MCF 10A (cell line): ENCODE data around the gene AGMO. TPM values are rescaled to one million over a fixed set of nuclear protein-coding genes. Genes with fewer than 3 reads are reported as not detected.

ENCODE experiments used
- BruUV-seq: library from RNA; stranded (reverse); fragments of 400-500 nt; replicated peaks from 2 replicates; lab custom pipeline; 2021; lab: Mats Ljungman, UMichigan
- CTCF ChIA-PET: fragments of 300-600 bp; sonication (Branson Sonifier 250); formaldehyde crosslinking; extraction: SDS; loops from one replicate; lab custom pipeline; 2021; ENCODE audit warnings: antibody characterized with exemption, inconsistent platforms; lab: Yijun Ruan, JAX
- POLR2A ChIA-PET: fragments of 300-600, 350-650 bp; sonication (Branson Sonifier 250); formaldehyde crosslinking; extraction: SDS; loops from one replicate; lab custom pipeline; 2020; ENCODE audit warnings: antibody characterized with exemption, inconsistent platforms; lab: Yijun Ruan, JAX
- DNase-seq: peaks from one replicate; pipeline ENCODE4 v3.0.0-alpha.2; 2018; ENCODE audit not compliant: unreplicated experiment
- H3K27ac Mint-ChIP-seq: one replicate; pipeline ENCODE4 v1.8.0; 2022; ENCODE audit warnings: mild to moderate bottlenecking, low read depth, mixed read lengths; ENCODE audit not compliant: unreplicated experiment
- H3K27me3 Mint-ChIP-seq: one replicate; pipeline ENCODE4 v1.8.0; 2022; ENCODE audit warnings: mixed read lengths; ENCODE audit not compliant: insufficient read depth, unreplicated experiment
- H3K36me3 Mint-ChIP-seq: one replicate; pipeline ENCODE4 v1.8.0; 2022; ENCODE audit warnings: mild to moderate bottlenecking, moderate library complexity, mixed read lengths; ENCODE audit not compliant: insufficient read depth, unreplicated experiment
- H3K4me1 Mint-ChIP-seq: one replicate; pipeline ENCODE4 v1.8.0; 2022; ENCODE audit warnings: mixed read lengths; ENCODE audit not compliant: insufficient read depth, unreplicated experiment
- H3K4me3 Mint-ChIP-seq: one replicate; pipeline ENCODE4 v1.8.0; 2022; ENCODE audit warnings: mild to moderate bottlenecking, moderate library complexity, mixed read lengths; ENCODE audit not compliant: unreplicated experiment
- H3K9me3 Mint-ChIP-seq: one replicate; pipeline ENCODE4 v1.8.0; 2022; ENCODE audit warnings: mixed read lengths; ENCODE audit not compliant: unreplicated experiment
- CTCF ChIP-seq: fragments of 200-600 bp; IDR thresholded peaks from one replicate; pipeline ENCODE4 v1.8.0; 2022; ENCODE audit warnings: antibody characterized with exemption, mild to moderate bottlenecking; ENCODE audit not compliant: unreplicated experiment
- intact Hi-C: fragments of 100-400 bp; cut with micrococcal nuclease; formaldehyde crosslinking; loops from 2 replicates; pipeline ENCODE4 v1.14.1; 2022
- total RNA-seq: library from RNA; stranded (reverse); gene quantifications from 2 replicates; pipeline ENCODE4 v1.2.3, GENCODE V29; 2022

The AGMO gene
- total RNA-seq, 1 experiment from 2014 or later: not detected

DNA sequence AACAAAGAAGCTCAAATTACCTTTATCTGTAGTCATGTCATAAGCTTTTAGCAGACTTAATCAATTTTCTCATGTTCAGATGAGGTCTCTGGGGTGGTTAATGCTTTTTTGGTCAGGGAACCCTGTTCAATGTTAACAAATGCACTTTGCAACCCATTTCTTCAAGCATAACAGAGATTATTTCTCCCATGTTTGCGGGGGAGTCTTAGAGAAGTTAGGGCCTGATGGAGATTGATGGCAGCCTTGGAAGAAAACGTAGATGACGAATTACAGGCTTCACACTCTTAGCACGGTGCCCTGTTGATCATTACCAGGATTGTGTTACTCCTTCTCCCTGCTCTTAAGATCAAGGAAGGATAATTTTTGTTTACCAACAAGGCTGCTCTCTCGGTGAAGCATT, 76.4 kb downstream of the AGMO start:
- Mint-ChIP-seq H3K4me1 (no peaks in the 10 kb centered on the region), H3K9me3 (no peaks in the 10 kb centered on the region), H3K4me3 (no peak overlapping the region), H3K27ac (no peak overlapping the region), H3K27me3 (peaks cover 72% of the 10 kb centered on the region), H3K36me3 (no peaks in the 10 kb centered on the region)
- POLR2A ChIA-PET: no interaction called here
- DNase-seq: no peak
- no peak for TF ChIP-seq CTCF
- intact Hi-C loops: no loop called here
- no TSS peak for BruUV-seq
- CTCF ChIA-PET: no interaction called here

DNA sequence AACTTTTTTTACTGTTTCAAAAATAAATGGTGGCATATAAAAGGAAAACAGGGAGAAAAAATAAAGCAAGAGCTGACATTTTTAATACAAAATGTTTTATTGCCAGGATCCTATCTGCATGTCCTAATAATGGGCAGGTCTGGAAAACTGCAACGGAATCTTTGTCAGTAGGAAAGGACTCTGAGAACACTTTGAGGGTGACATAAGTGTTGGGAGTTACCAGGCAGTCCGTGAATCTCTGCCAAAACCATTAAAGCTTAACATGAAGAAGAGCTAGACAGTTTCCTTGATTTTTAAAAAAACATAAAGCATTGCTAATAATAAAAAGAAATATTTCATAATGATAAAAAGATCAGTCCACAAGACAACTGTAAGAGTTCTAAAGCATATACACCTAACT, 80.7 kb downstream of the AGMO start:
- no peaks in the 10 kb centered on the region for H3K4me1 Mint-ChIP-seq
- no TSS peak for BruUV-seq
- no peak for TF ChIP-seq CTCF
- H3K36me3 Mint-ChIP-seq: no peaks in the 10 kb centered on the region
- H3K27ac Mint-ChIP-seq: no peak overlapping the region
- H3K27me3 Mint-ChIP-seq: peaks cover 83% of the 10 kb centered on the region
- no peak for DNase-seq
- no peak overlapping the region for H3K4me3 Mint-ChIP-seq
- no peaks in the 10 kb centered on the region for H3K9me3 Mint-ChIP-seq
- ChIA-PET POLR2A (no interaction called here), CTCF (no interaction called here)
- intact Hi-C loops: no loop called here

- Mint-ChIP-seq H3K27me3 (peaks cover 85% of the 10 kb centered on the region), H3K4me1 (no peaks in the 10 kb centered on the region), H3K4me3 (no peak overlapping the region), H3K36me3 (no peaks in the 10 kb centered on the region), H3K9me3 (no peaks in the 10 kb centered on the region), H3K27ac (no peak overlapping the region)
- DNase-seq: no peak
- no peak for TF ChIP-seq CTCF
- ChIA-PET CTCF (interaction anchor here (0.6 to 0.8 kb wide), 2 partner anchors 11 to 493 kb away, joined by 3 read pairs; no protein-coding TSS in a partner anchor), POLR2A (no interaction called here)
- intact Hi-C loops: no loop called here
- no TSS peak for BruUV-seq
Observed at GRCh38 chr7:15478401-15478800, 83.4 kb downstream of the AGMO start.

DNA sequence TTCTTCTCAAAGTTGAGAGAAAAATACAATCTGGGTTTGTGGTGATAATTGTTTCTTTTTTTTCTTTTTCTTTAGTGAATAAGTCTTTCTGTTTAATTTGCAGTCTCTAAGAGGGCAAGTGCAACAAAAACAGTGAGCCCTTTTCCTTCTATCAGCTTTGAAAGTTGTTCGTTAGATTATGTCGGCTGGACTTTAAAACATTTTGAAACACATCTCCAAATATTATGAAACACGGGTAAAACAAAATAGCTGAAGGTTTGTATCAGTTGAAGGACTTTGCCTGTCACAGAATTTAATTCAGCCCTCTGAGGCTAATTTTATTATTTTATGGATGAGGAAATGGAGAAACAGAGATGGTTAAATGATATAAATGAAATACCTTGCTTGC, 85.3 kb downstream of the AGMO start:
- no peak overlapping the region for H3K4me3 Mint-ChIP-seq
- H3K27ac Mint-ChIP-seq: no peak overlapping the region
- no peak for DNase-seq
- peaks cover 76% of the 10 kb centered on the region for H3K27me3 Mint-ChIP-seq
- TF ChIP-seq CTCF: no peak
- ChIA-PET POLR2A (no interaction called here), CTCF (interaction anchor here (0.7 kb wide), 1 partner anchor 499 kb away, joined by 3 read pairs; no protein-coding TSS in a partner anchor)
- no peaks in the 10 kb centered on the region for H3K4me1 Mint-ChIP-seq
- H3K9me3 Mint-ChIP-seq: no peaks in the 10 kb centered on the region
- BruUV-seq: no TSS peak
- intact Hi-C loops: no loop called here
- no peaks in the 10 kb centered on the region for H3K36me3 Mint-ChIP-seq
